H1 (cell line): Measurements from ENCODE around the gene PYGB. TPM values are rescaled to one million over a fixed set of nuclear protein-coding genes. Genes with fewer than 3 reads are reported as not detected.

Source experiments
- ASH2L ChIP-seq: fragments of 200-600, 300-600 bp; sonication (generic); IDR thresholded peaks from one replicate; pipeline ENCODE4 v1.7.1; 2017; ENCODE audit warnings: low read length
- MAFK ChIP-seq: IDR thresholded peaks from 2 replicates; pipeline ENCODE4 v1.6.1; 2012; ENCODE audit warnings: low read depth, mild to moderate bottlenecking, improper control_type of control experiment, low read length
- POU5F1 ChIP-seq: IDR thresholded peaks from 2 replicates; pipeline ENCODE4 v1.6.1; 2011; ENCODE audit warnings: low read depth, mild to moderate bottlenecking, low read length, moderate library complexity
- SAP30 ChIP-seq: fragments of 300-600 bp; sonication (generic); IDR thresholded peaks from 2 replicates; pipeline ENCODE4 v1.7.1; 2012; ENCODE audit warnings: low read length, moderate library complexity, mild to moderate bottlenecking, inconsistent platforms; ENCODE audit not compliant: insufficient read depth, insufficient replicate concordance
- SP1 ChIP-seq: IDR thresholded peaks from 2 replicates; pipeline ENCODE4 v1.6.1; 2011; ENCODE audit warnings: low read depth, low read length
- ZNF274 ChIP-seq: IDR thresholded peaks from 2 replicates; pipeline ENCODE4 v1.7.0; 2012; ENCODE audit warnings: low read length, borderline replicate concordance; ENCODE audit errors: extremely low read depth
- polyA plus RNA-seq, 7 experiments: library from polyadenylated mRNA; depleted of rRNA in 3 of 7; stranded (reverse) in 5 of 7; unstranded in 2 of 7; fragments of >200 nt in 5 of 7; fragments of 200-250 nt in 2 of 7; gene quantifications; 1 replicate in 5 of 7; 2 replicates in 1 of 7; 4 replicates in 1 of 7; pipeline versions ENCODE4 v1.2.1 to v1.2.3, GENCODE V29; 2011 to 2013; ENCODE audit warnings: missing spikeins in 2 of 7, mixed read lengths in 2 of 7
- total RNA-seq: library from RNA; stranded (reverse); fragmentation: NEBNext Ultra II Directional; extraction: Animal tissue kit (Norgen Biotek cat#: 25700); gene quantifications from 2 replicates; pipeline ENCODE4 v1.2.1, GENCODE V29; 2021

The PYGB gene
- total and polyA plus RNA-seq, 2 of the 8 experiments (the other 6 are each of a cell fraction or from before 2014, with no cell fraction given), result 26.6 to 56.0 TPM

- TF ChIP-seq MAFK, result no peak
- no peak for TF ChIP-seq ZNF274
- TF ChIP-seq SAP30, result no peak
- TF ChIP-seq SP1, result no peak
- TF ChIP-seq ASH2L, result no peak
- no peak for TF ChIP-seq POU5F1
Measured at GRCh38 chr20:25256226-25256859, 8.5 kb downstream of the PYGB start (continued).
